Measurements from ENCODE around the gene GNPAT. TPM values are rescaled to one million over a fixed set of nuclear protein-coding genes. Genes with fewer than 3 reads are reported as not detected.

GNPAT gene
- total RNA-seq, 2 donors from 2014 or later = 30.8 to 53.2 TPM

GRCh38 chr1:231313661-231314060 is 72.6 kb downstream of the GNPAT start:
- no peaks in the 10 kb centered on the region for H3K9me3 ChIP-seq
- no peak overlapping the region for H3K4me3 ChIP-seq
- no peak overlapping the region for H3K27ac ChIP-seq
- H3K27me3 ChIP-seq = no peaks in the 10 kb centered on the region
- H3K4me1 ChIP-seq = no peaks in the 10 kb centered on the region
- H3K36me3 ChIP-seq = no peaks in the 10 kb centered on the region
- no peak for DNase-seq (ENCODE audit: low spot score)
- TF ChIP-seq CTCF (IDR thresholded peaks at IDR 0.05) = no peak

GRCh38 chr1:231315887-231316286 is 74.9 kb downstream of the GNPAT start:
- Histone ChIP-seq H3K36me3 (no peaks in the 10 kb centered on the region), H3K27ac (no peak overlapping the region), H3K27me3 (no peaks in the 10 kb centered on the region), H3K9me3 (no peaks in the 10 kb centered on the region), H3K4me1 (no peaks in the 10 kb centered on the region), H3K4me3 (no peak overlapping the region)
- peak; percentile 25 to 56 for TF ChIP-seq CTCF (IDR thresholded peaks at IDR 0.05)
- peak; percentile 18 for DNase-seq (ENCODE audit: low spot score)

GRCh38 chr1:231317306-231318014 is 76.4 kb downstream of the GNPAT start:
- Histone ChIP-seq H3K27me3 (no peaks in the 10 kb centered on the region), H3K4me1 (no peaks in the 10 kb centered on the region), H3K27ac (no peak overlapping the region), H3K36me3 (no peaks in the 10 kb centered on the region), H3K4me3 (no peak overlapping the region), H3K9me3 (no peaks in the 10 kb centered on the region)
- peak; percentile 13 for DNase-seq (ENCODE audit: low spot score)
- TF ChIP-seq CTCF (IDR thresholded peaks at IDR 0.05) = no peak

- H3K27ac ChIP-seq = no peak overlapping the region
- H3K4me3 ChIP-seq = no peak overlapping the region
- H3K9me3 ChIP-seq = no peaks in the 10 kb centered on the region
- peak; percentile 5 for DNase-seq (ENCODE audit: low spot score)
- no peaks in the 10 kb centered on the region for H3K36me3 ChIP-seq
- no peak for TF ChIP-seq CTCF (IDR thresholded peaks at IDR 0.05)
- no peaks in the 10 kb centered on the region for H3K27me3 ChIP-seq
- H3K4me1 ChIP-seq = no peaks in the 10 kb centered on the region
Measured at GRCh38 chr1:231318015-231318355, 77.0 kb downstream of the GNPAT start.

GRCh38 chr1:231318568-231318967 is 77.6 kb downstream of the GNPAT start:
- no peak for DNase-seq (ENCODE audit: low spot score)
- Histone ChIP-seq H3K9me3 (no peaks in the 10 kb centered on the region), H3K27me3 (no peaks in the 10 kb centered on the region), H3K36me3 (no peaks in the 10 kb centered on the region), H3K4me1 (no peaks in the 10 kb centered on the region), H3K4me3 (no peak overlapping the region), H3K27ac (no peak overlapping the region)
- TF ChIP-seq CTCF (IDR thresholded peaks at IDR 0.05) = no peak

- Histone ChIP-seq H3K36me3 (no peaks in the 10 kb centered on the region), H3K27me3 (no peaks in the 10 kb centered on the region), H3K27ac (no peak overlapping the region), H3K4me3 (no peak overlapping the region), H3K4me1 (no peaks in the 10 kb centered on the region), H3K9me3 (no peaks in the 10 kb centered on the region)
- TF ChIP-seq CTCF (IDR thresholded peaks at IDR 0.05) = no peak
- no peak for DNase-seq (ENCODE audit: low spot score)
Measured at GRCh38 chr1:231319080-231319479, 78.1 kb downstream of the GNPAT start.

Data from right atrium auricular region (tissue), 2 donors.